Measurements from ENCODE around the gene FRZB.
"Not testable (repeated sequence)": the region's sequence is repeated elsewhere in the genome, so short reads cannot be mapped to it uniquely, and the experiment has no call there.

The FRZB gene

DNA sequence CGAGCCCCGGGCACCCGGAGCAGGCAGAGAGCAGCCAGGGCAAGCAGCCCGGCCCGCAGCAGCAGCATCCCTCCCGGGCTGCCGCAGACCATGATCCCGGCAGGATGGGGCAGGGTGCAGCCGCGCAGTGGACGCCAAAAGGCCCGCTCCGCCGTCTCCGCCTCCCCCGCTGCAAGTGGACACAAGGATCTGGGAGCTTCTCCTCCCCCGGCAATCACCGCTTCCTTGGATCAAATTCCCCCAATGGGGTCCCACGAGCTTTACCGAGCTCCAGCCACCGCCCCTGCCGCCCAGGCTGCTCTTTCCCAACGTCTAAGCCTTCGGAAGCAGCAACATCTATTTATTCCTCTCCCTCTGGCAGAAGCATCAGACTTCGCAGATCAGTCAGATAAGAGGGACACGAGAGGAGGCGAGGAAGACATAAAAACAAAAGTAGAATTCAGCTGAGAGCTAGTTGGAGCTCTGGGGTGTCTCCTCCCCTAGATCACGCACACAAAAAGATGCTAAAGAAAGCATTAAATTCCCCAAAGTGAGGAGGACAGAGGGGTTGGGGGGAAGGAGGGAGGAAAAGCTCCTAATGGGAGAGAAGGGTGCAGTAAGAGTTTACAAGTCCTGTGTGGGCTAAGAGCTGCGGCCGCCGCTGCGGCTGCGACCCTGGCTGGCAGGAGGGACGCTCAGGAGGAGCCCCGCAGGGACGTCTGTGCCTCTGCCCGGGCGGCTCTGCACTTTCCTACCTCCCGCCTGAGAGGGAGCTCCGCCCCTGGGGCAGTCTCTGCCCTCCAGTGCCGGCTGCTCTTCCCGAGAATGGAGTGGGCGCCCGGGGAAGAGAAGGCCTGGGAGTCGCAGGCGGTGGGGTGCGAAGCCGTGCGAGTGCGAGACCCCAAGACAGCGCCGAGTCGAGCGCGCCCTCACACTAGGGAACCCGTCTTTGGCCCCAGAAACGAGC is at the start of gene FRZB:
TSS of gene FRZB (minus strand) at position 177 of the 946 bp plus-strand sequence. CDS start at position 92, 85 bp downstream.
- no peak for DNase-seq (ENCODE audit: low read depth, low spot score)

- no peak for DNase-seq (ENCODE audit: low read depth, low spot score)
These were observed 49.2 kb upstream of the FRZB start for GRCh38 chr2:182915369-182916326.

DNA sequence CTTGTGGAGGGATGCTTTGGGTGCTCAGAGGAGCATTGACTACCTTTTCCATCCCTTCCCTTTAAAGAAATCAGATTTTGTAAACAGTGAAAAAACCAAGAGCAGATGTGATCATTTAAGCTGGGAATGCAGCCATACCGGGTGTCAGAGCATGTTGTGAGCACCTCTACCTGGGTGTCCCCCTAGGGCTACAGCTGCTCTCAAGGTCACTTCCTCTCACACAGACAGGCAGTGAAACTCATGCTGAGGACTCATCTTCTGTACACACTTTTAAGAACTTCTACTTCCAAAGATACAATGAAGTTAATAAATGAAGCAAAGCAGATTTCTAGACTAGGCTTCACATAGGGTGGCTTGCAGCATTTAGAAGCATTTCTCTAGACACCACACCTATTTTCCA is 48.4 kb upstream of the FRZB start:
- no peak for DNase-seq (ENCODE audit: low read depth, low spot score)

GRCh38 chr2:182913064-182913463 is 46.6 kb upstream of the FRZB start:
- no peak for DNase-seq (ENCODE audit: low read depth, low spot score)

GRCh38 chr2:182912518-182912915 is 46.1 kb upstream of the FRZB start:
- DNase-seq (ENCODE audit: low read depth, low spot score) = no peak

DNA sequence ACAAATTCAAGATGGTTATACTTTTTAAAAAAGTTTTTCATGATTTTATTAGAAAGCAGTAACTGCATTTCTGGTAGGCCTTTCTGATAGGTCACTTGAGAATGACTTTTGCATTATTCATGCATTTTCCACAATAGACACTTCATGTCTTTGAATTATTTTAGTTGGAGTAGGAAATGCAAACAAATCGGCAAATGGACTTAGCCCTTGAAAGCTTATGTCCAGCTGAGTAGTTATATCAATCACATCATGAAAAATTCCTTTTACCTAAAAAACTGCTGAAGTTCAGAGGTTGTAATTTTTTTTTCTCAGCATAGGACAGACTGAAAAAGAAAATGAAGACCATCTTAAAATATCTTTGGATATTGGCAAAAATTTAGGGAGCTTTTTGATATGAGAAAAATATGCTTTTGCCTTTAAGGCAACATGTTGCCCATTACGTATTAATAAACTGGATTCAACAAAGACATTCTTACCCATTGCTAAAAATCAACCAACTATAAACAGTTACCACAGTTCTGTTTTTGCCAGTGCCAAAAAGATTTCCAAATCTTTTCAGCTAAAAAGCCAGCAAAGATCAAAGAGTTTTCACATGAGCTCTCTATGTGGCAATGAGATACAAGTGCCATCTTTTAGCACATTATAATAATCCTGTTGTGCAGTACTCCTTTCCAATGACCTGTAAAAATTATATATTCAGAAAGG is 45.5 kb upstream of the FRZB start:
- no peak for DNase-seq (ENCODE audit: low read depth, low spot score)

GRCh38 chr2:182910965-182911364 is 44.5 kb upstream of the FRZB start:
- DNase-seq (ENCODE audit: low read depth, low spot score) = no peak

DNA sequence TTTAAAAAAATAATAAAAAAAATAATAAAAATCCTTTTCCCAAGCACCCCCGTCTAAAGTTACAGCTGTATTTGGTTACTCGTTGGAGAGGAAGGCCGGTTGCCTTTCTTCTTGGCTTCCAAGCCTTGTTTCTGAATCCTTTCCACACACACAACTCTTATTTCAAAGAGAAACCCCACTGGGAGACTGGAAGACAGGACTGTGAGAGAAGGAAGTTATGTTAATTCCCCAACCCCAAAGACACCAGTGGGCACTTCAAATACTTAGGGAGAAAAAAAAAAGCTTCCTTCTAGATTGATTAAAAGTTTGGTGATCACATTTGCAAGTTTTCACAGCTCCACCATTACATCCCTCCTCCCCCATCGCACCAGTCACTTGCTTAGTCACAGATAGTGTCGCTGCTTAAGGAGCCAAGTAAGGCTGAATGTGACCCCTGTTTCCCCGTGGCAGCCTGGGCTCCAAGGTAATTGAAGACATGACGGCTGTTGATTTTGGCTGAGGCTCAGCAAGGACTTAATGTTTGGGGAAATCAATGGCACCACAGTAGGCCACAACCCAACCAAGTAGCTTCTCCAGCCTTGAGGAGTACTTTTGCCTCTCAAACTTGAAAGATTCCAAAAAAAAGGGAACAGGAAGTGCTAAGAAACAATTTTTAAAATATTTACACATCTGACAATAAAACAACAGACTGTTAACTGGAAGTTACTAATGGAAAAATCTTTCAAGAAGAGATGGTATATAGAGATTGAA is 40.8 kb upstream of the FRZB start:
- no peak for DNase-seq (ENCODE audit: low read depth, low spot score)

DNA sequence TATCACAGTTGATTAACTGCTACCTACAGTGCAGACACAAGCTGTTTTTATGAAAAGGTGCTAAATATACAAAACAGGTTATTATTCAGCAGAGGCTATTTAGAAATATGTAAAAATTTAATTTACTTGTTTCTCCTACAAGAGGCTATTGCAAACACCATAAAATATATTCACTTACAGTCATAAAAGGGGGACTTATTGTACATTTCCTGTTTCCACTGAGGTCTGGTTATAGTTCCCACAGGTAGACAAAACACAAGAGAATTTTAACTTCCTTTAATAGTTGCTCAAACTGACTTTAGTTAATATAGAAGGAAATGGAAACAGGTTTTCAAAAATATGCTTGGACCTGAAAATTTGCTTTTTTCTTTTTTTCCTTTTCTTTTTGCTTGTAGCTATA is 40.0 kb upstream of the FRZB start:
- no peak for DNase-seq (ENCODE audit: low read depth, low spot score)

GRCh38 chr2:182904844-182905243 is 38.4 kb upstream of the FRZB start:
- DNase-seq (ENCODE audit: low read depth, low spot score) = no peak

- no peak for DNase-seq (ENCODE audit: low read depth, low spot score)
These were observed 37.1 kb upstream of the FRZB start for GRCh38 chr2:182903566-182903965.

- no peak for DNase-seq (ENCODE audit: low read depth, low spot score)
These were observed 35.3 kb upstream of the FRZB start for GRCh38 chr2:182901748-182902147.

DNA sequence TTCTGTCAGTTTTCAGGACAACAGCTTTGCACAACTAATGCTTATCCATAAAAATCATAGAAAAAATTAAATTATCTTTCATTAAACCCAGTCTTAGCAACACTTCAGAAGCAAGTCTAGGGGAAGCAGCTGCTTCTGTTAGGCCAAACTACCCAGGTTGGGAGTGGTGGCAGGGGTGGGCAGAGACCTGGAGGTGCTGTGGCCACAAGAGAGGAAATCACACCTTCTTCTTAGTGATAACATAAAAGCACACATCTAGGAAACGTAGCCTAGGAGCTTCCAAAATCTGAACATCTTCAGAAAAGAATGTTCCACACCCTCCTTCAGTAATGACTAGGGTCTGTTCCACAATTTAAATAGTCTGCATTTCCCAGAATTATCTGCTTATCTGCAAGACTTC is 32.3 kb upstream of the FRZB start:
- DNase-seq (ENCODE audit: low read depth, low spot score) = no peak

GRCh38 chr2:182897137-182897536 is 30.7 kb upstream of the FRZB start:
- no peak for DNase-seq (ENCODE audit: low read depth, low spot score)

- no peak for DNase-seq (ENCODE audit: low read depth, low spot score)
These were observed 29.4 kb upstream of the FRZB start for GRCh38 chr2:182895798-182896197.

DNA sequence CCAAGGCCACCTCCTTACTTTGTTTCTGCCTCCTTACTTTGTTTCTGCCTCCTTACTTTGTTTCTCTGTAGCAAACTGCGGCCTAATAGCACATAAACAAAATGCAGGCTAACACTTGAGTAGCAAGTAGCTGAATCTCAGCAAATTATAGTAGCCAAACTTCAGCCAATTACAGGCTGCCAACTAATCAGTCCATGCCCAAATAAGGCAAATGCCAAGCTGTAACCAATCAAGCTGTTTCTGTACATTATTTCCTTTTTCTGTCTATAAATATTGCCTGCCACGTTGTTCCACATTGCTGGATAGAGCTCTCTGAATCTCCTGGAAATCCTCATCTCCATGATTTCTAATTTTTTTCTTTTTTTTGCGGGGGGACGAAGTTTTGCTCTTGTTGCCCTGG is 28.7 kb upstream of the FRZB start:
- no peak for DNase-seq (ENCODE audit: low read depth, low spot score)

- no peak for DNase-seq (ENCODE audit: low read depth, low spot score)
These were observed 27.7 kb upstream of the FRZB start for GRCh38 chr2:182894174-182894573.

DNA sequence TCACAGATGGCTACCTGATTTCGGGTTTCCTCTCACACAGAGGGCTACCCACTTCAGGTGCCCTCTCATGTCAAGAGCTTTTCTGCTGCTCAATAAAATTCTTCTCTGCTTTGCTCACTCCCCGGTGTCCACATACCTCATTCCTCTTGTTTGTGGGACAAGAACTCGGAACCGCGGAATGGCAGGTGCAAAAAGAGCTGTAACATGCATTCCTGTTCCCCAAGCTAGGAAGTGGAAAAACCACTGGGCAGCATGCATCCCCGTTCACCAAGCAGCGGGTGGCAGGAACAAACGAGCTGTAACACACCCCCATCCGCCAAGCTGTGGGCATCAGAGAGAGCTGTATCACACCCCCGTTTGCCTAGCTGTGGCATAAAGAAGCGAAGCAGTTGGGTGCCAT is 27.2 kb upstream of the FRZB start:
- DNase-seq (ENCODE audit: low read depth, low spot score) = no peak

DNA sequence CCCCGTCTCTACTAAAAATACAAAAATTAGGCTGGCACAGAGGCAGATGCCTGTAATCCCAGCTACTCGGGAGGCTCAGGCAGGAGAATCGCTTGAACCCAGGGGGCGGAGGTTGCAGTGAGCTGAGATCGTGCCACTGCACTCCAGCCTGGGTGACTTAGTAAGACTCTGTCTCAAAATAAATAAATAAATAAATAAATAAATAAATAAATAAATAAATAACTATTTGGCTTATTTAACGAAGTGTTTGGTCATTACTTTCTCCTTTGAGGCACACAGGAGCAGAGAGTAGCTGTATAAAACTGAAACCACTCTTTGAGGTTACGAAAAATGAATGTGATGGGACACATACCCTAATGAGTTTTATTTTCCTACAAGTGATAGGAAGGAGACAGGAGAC is 26.6 kb upstream of the FRZB start:
- not testable (repeated sequence) for DNase-seq (ENCODE audit: low read depth, low spot score)

DNA sequence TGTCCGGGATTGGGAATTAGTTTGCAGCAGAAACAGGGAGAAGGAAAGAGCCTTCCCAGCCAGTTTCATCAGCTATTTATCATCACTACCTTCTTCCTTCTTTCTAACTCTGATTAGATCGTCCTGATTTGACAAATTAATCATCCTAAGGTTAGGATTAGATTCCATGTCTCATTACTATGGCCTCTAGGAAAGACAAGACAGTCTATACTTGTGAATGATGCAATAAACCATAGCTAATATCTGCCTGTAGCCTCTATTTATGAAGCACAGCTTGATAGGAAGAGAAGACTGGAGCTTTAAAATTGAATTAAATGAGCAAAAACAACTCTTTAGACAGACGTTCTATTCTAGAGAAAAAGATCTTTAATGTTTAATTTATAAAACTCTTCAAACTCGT is 25.2 kb upstream of the FRZB start:
- DNase-seq (ENCODE audit: low read depth, low spot score) = no peak

DNA sequence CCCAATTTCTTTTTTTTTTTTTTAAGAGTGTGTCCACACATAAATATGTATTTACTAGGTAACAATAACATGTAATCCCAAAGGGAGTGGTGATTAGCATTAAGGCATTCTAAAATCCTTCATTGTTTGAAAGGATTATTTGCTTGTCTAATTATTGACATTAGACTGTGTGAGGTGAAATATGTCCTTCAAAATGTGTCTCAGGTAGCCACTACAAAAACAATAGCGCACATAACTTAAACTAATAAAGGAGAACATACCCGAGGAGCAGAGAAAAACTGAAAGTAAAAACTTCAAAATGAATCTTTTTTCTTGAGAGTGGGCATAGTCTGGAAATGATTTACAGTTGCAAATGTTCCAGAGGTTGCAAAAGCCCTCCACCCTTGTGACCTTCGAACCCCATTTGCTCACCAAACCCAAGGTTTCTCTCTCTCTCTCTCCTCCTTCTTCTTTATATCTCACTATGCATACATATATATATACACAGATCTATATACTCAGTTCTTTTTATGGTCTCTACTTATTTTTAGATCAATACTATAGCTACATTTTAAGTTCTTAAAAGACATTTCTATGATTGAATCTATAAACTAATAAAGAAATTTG is 24.4 kb upstream of the FRZB start:
- DNase-seq (ENCODE audit: low read depth, low spot score) = no peak
